HG02938 (cell line): Measurements from ENCODE around the gene PPDPF.
A peak's percentile ranks its signal among the peaks of the same experiment; 100 is the strongest.
"Not testable (repeated sequence)": the region's sequence is repeated elsewhere in the genome, so short reads cannot be mapped to it uniquely, and the experiment has no call there.

Experiments used
- ATAC-seq: cut with Tn5 transposase; IDR thresholded peaks from one replicate; pipeline ENCODE4 v1.9.1; 2021; ENCODE audit warnings: mild to moderate bottlenecking, moderate library complexity; ENCODE audit not compliant: unreplicated experiment

The PPDPF gene, protein sequence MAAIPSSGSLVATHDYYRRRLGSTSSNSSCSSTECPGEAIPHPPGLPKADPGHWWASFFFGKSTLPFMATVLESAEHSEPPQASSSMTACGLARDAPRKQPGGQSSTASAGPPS

GRCh38 chr20:63520504-63520933 is at the start of gene PPDPF:
PPDPF (plus strand) TSS chr20:63520765; CDS start chr20:63521309, 544 bp downstream.
- peak; percentile 55 for ATAC-seq

DNA sequence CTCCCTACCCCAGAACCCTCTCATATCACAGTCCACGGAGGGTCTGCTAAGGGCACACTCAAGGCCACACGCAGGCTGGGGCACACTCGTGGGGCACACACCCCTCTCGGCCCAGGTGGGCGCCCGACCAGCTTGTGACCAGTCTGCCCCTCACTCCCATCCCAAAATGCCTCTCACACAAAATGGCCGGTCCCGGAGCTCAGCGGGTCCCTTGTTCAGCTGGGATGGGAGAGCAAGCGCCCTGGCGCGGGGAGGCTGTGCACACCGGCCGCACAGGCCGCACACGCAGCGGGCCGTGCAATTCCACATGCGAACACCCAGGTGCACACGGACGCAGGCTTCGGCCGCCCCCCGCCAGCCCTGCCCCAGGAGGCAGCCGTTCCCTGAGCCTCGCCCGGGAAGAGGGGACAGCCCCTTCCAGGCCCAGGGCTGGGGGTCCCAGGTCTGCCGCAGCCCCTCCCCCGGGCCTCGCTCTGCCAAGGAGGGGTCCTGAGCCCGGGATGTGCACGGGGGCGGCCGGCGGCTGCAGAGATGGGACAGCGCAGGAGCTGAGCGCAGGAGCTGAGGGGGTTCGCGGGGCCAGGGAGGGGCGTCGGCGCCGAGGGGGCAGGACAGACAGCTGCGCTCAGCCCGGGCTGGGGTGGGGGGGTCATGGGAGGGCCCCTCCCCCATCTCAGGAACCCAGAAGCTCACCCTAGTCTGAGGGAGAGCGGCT is 49.4 kb upstream of the PPDPF start:
- ATAC-seq: no peak

DNA sequence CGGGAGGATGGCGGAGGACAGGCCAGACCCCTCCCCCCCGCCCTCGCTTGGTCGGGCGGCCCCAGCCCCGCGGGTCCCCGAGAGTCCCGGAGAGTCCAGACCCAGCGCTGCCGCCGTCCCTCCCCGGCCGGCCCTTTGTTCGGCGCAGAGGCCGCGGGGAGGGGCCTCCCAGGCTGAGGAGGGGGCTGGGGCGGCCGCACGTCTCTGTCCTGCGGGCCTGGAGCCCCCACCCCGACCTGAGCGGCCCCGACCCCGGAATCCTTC is 48.9 kb upstream of the PPDPF start:
- ATAC-seq: no peak

GRCh38 chr20:63471981-63472831 is 48.4 kb upstream of the PPDPF start, which contains the start of gene KCNQ2:
KCNQ2 (minus strand) TSS chr20:63472655; CDS start chr20:63472463, 192 bp downstream.
- ATAC-seq: no peak

DNA sequence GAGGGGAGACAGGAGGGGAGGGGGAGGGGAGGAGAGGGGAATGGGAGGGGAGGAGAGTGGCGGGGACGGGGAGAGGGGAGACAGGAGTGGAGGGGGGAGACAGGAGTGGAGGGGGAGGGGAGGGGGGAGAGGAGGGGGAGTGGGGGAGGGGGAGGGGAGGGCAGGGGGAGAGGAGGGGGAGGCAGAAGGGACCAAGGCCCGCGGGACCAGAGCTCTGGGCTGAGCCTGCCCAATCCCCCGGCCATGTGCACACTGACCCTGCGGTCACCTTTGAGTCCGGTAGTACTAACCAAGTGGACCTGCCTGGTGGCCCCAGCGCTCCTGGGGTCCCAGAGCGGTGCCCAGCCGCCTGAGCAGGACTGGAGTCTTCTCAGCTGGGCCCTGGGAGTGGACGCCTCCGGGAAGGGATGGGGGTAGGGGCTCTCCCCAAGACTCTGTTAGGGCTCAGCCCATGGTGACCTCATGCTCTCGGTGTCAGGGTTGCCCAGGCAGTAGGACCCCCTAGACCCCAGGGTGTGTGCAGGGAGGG is 47.6 kb upstream of the PPDPF start:
- no peak for ATAC-seq

DNA sequence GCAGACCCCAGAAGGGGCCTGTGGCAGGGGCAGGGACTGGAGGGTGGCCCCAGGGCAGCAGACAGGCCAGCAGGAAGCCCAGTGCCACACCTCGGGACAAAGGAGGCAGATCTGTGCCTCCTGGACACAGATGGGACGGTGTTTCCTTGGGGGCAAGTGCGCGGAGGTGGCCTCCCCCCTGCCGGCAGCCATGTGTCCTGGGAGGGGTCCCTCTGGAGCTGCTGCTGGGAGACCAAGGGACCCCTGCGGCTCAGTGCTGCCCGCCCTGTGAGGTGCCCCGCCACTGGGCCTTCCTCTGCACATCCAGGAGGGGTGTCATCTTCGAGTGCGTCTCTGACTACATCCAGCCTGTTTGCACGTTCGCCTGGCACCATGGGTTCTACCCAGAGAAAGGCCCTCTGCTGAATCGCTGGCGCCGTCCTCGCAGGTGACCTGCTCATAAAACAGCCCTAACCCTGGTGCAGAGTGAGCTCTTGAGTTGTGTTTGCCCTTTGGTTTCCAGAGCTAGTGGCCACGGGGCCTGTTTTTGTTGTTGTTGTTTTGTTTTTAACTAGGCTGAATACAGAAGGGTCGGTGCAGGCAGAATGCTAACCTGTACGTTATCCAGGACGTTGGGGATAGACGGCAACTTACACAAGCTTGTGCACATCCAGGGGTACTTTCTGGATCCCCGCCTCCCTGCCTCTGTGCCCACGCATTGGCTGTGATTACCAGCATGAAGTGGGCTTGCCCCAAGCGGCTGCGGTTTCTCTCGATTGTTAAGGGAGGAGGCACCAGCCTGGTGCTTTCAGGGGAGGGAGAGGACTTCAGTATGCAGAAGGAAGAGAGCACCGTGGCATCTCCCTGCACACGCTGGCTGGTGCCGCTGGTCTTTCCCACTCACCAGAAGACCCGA is 46.8 kb upstream of the PPDPF start:
- no peak for ATAC-seq

- no peak for ATAC-seq
Observed at GRCh38 chr20:63475209-63475608, 45.4 kb upstream of the PPDPF start.

- no peak for ATAC-seq
Observed at GRCh38 chr20:63477061-63477616, 43.4 kb upstream of the PPDPF start.

DNA sequence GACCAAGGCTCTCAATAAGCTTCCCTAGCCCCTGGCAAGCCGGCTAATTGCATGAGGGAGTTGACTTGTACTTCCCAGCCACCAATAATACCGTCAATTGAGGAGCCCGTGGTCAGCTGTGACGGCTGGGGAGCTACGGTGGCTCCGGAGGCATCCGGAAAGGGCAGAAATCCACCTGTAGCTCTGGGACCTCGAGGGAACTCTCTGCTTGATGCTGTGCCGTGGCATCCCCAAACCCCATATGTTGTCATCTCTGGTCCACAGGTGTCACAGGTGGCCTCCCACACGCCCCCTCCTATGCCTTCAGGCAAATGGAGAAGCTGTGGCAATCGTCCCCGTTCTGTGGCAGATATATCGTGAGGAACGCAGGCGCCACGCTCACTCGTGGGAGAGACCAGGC is 42.6 kb upstream of the PPDPF start:
- ATAC-seq: no peak

DNA sequence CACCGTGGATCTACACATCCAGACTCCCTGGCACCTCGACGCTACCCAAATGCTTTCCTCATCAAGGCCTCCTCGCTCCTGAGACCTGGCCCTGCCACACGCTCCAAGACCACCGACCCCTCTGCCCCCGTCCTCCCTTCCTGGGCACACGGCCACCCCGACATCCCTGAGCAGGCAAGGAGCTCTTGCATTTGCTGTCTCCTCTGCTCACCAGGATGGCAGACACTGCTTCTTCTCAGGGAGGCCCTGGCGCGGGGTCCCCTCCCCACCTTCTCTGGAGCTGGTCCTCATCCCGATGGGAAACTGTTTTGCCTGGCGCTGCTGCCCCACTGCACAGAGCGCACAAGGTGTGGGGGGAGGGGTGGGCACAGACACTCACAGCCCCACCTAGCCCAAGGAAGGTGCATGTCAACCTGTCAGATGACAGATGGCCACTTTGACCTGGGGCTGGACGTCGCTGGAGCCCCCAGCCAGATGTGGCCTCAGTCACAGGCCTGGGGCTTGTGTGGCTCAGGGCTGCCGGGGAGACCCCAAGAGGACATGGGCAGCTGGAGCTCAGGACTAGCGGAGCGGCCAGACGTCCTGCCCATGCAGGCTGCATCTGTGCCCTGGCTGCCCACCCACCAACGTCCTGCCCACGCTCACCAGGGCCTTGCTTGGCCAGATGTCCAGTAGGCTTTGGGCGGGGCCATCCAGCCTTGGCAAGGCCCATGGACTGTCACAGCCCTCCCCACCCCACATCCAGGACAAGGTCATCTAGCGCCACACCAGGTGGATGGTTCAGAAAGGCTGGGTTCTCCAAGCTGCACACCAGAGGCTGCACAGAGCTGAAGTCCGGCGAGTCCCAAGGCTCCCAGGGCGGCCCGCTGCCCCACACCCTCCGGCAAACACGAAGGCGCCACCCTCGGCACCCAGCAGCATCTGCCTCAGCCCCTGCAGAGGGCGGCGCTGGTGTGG is 41.9 kb upstream of the PPDPF start:
- ATAC-seq: no peak

DNA sequence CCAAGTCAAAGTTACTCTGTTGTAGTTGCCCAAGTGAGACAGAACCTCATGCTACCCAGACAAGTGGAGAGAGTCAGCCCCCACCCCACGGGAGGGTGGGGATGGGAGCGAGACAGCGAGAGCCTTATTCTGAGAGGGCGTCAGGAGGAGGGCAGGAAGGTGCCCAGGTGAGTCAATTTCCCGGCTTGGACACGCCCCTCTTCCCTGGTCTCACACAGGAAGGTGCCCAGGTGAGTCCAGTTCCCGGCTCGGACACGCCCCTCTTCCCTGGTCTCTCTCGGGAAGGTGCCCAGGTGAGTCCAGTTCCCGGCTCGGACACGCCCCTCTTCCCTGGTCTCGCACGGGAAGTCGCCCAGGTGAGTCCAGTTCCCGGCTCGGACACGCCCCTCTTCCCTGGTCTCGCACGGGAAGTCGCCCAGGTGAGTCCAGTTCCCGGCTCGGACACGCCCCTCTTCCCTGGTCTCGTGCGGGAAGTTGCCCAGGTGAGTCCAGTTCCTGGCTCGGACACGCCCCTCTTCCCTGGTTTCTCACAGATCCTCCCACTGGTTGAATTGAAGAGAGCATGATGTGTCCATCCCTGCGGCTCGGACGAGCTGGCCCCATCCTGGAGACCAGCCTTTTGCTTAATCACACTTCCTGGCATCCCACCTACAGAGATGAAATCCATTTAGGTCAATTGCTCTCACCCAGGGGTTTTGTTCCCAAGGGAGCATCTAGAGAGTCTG is 40.7 kb upstream of the PPDPF start:
- ATAC-seq: not testable (repeated sequence)

DNA sequence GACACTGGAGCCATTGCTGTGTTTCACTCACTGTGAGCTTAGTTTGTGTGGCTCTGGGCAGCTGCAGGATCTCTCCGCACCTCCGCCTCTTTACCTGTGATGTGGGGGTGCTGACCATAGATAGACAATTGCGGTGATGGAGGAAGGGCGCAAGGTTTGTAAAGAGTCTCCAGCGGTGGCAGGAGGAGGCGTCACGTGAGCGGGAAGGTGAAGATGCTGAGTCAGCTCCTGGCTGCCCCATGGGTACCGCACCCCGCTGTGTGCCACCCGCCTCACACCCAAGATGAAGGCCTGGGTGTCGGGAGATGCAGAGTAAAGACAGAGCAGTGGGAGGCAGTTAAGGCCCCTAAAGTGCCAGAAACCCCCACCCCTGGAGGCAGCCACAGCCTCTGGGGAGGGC is 39.1 kb upstream of the PPDPF start:
- no peak for ATAC-seq

DNA sequence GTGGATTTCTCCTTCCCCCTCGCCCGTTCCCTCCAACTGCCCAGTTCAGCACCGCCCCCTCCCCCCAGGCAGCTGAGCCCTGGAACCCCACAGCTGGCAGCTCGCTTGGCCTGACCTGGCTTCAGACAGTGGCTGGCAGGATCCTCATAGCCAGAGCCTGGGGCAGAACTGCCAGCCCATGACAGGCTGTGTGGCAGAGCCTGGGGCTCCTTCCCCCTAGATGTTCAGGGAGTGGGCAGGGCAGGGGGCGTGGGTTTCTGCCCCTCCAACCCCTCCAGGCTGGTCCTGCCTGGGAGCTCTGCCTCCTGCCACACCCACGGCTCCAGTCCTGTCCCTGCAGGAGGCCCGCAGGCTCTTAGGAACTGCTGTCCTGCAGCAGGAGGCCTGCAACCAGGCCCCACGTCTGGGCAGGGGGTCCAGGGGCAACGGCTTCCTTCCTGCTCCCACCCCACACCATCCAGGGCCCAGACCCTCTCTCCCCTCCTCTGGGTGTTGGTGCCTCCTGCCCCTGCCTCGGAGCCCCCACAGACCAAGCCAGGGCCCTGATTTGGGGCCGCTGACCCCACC is 38.5 kb upstream of the PPDPF start:
- ATAC-seq: no peak

DNA sequence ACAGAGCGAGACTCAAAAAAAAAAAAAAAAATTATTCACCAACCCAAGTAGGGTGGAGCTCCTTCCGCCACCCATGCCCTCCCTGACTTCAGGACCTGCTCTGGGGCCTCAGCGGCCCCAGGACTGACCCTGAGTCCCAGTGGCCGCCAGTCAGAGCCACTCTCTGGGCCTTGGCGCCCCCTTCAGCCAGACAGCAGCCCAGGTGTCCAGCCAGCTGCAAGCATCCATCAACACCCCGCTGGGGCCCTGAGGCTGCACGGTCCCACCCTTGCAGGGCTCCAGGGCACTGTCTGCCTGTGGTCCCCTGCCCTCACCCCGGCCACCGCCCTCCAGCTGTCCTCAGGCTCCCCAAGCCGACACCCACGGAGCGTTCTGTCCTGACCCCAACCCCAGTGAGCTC is 36.7 kb upstream of the PPDPF start:
- no peak for ATAC-seq

- no peak for ATAC-seq
Observed at GRCh38 chr20:63484236-63484635, 36.3 kb upstream of the PPDPF start.

DNA sequence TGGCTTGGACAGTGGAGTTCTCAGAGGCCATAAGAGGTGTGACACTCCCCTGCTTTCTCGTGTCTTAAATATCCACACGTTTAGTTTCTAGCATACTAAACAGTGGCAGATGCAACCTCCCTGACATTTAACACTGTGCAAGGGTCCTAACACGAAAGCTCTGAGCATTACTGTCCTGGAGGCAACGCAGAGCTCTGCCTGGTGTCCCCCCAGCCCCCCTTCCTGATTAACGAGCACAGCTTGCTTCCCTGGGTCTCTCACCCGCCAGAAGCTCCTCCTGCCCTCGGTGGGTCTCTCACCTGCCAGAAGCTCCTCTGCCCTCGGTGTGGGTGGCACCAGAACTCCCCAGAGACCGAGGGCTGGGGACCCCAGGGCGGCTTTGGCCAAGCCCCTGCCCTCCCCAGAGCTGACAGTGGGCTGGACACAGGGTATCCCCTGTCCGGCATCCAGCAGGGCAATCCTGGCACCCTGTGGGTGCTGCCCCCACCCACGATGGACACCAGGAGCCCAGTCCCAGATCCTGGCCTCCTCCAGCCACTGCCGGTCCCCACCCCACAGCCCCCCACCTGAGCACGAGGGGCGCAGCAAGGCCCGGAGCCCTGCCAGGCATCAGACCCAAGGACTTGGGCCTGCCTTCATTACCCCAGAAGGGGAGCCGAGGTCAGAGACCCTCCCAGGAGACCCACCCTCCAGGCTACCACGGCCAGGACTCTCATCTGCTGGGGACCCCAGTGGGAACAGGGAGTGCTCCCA is 35.7 kb upstream of the PPDPF start:
- ATAC-seq: no peak

DNA sequence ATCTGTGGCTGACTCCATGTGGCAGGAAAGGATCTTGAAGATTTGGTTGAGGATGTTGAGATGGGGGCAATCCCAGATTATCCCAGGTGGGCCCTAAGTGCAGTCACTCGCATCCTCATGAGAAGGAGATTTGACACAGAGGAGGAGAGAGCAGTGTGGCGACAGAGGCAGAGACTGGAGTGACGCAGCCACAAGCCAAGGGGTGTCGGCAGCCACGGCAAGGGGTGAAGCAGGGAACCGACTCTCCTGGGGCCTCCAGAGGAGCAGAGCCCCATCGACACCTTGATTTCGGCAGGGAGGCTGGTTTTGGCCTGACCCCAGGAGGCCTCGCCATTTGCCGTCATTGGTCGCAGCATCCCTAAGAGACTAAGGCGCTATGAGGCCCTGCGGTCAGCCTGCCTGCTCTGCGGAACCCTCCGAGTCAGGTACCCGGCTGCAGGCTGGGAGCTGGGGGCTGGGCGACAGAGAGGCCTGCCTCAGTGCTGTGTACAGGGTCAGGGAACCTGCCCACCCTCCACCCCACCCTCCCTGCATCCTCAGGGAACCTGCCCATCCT is 34.2 kb upstream of the PPDPF start:
- no peak for ATAC-seq
